Mesenteric fat pad (tissue), 1 donor: ENCODE data around the gene NHLRC3. TPM values are rescaled to one million over a fixed set of nuclear protein-coding genes. Genes with fewer than 3 reads are reported as not detected.
"Not testable (repeated sequence)": the region's sequence is repeated elsewhere in the genome, so short reads cannot be mapped to it uniquely, and the experiment has no call there.

ENCODE experiments used
- DNase-seq: peaks from one replicate; pipeline ENCODE4 v3.0.0-alpha.2; 2020; ENCODE audit warnings: low spot score
- total RNA-seq: library from RNA; stranded (reverse); fragmentation: NEBNext Ultra II Directional; extraction: Animal tissue kit (Norgen Biotek cat#: 25700); gene quantifications from one replicate; pipeline ENCODE4 v1.2.1, GENCODE V29; 2021
- donor health status: DM: yes; HTN: yes; CAD: no.

NHLRC3 gene
- total RNA-seq, 1 donor from 2014 or later, result 27.5 TPM

DNA sequence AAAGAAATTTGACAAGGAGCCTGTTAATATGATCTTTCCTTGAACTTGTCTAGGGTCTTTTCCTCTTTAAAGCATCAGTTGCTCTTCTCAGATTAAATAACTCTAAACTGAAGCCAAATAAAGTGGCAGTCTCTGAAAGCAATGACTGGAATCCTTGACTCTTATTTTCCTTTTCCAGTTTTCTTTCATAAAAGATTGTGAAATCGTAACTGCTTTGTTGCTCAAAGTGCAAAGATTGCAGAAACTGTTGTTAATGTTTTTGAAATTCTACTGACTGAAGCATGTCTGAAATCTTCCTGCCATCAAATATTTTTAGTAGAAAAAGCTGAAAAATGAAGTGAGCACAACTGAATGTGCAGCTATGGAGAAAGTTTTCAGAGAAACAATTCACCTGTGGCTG is 1.9 kb downstream of the NHLRC3 start:
- DNase-seq, result no peak

DNA sequence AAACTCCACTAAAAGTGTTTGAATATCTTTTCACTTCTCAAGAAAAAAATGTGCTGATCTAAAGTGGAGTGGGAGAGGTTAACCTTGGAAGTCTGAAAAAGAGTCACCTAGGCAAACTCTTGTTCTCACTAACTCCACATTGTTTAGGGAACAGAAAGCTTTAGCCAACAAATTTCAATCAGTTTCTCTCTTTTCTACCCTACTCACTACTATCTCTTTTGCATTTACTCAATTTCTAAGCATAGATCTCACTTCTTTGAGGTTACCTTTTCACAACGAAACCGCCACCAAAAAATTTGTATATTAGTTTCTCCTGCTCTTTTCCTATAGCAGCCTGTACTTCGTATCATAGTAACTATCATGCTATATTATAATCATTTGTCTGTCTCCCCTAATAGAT is 6.3 kb downstream of the NHLRC3 start:
- DNase-seq, result no peak

DNA sequence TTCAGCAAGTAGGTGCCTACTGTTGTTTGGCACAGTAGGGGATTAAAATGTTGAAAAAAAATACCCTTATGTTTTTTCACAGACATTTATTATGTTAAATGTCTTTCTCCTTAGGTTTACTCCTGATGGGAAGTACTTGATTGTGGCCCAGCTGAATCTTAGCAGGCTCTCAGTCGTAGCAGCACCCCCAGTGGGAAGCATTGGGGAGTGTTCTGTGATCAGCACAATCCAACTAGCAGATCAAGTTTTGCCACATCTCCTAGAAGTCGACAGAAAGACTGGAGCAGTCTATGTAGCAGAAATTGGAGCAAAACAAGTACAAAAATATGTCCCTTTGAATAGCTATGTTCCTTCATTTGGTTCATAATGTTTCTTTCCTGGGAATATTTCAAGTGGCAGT is 9.3 kb downstream of the NHLRC3 start:
- no peak for DNase-seq

DNA sequence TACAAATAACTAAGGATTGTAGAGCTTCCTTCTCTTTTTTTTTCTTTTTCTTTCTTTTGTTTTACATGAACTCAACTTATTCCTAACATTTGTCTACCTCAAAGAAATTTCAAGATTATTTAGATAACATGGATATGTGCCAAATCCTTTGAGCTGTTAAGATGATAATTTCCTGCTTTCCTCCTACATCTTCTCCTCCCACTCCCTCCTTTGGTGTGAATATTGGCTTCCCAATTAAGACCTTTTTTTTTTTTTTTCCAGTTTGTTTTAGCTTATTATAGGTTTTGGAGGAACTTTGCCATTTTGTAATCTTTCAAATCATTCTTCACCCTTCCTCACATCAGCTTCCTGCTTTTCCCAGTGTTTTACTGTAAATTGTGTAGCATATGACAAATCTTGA is 10.6 kb downstream of the NHLRC3 start:
- DNase-seq, result no peak

DNA sequence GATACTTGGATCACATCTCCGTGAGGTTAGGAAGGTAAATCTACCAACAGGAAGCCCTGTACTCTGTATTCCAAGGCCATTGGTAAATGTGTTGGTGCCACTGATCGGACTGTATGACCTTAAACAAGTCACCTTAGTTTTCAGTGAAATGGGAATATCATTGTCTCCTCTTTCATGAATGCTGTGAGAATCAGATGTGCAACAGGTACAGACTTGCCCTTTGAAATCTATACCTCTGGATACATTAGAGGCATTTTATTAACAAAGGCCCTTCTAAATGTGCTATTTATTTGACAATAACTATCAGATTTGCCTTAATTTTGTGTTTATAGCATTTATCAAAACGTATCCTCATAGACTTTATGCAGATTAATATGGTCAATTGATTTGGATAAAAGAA is 11.0 kb downstream of the NHLRC3 start:
- DNase-seq, result no peak

DNA sequence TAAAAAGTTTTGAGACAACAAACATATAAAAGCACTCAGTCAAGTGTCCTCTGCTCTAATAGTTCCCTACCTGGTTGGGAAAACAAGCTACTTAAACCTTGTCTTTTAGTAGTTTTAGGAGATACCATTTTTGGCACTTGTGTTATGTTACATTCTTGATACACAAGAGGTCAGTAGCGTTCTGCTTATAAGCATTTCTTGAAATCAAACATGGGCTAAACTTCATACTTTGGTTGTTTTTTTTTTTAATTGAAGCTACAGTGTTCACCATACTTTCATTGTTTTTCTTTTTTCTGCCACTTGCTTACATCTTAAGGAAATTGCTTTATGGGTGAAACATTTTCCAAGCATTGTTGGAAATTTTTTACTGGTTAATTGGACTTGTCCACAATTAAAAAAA is 12.9 kb downstream of the NHLRC3 start:
- DNase-seq, result no peak

DNA sequence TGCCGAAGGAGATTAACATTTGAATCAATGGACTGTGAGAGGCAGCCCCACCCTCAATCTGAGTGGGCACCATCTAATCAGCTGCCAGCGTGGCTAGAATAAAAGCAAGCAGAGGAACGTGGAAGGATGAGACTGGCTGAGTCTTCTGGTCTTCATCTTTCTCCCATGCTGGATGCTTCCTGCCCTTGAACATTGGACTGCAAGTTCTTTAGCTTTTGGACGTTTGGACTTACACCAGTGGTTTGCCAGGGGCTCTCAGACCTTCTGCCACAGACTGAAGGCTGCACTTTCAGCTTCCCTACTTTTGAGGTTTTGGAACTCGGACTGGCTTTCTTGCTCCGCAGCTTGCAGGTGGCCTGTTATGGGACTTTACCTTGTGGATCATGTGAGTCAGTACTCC is 14.7 kb downstream of the NHLRC3 start:
- no peak for DNase-seq

DNA sequence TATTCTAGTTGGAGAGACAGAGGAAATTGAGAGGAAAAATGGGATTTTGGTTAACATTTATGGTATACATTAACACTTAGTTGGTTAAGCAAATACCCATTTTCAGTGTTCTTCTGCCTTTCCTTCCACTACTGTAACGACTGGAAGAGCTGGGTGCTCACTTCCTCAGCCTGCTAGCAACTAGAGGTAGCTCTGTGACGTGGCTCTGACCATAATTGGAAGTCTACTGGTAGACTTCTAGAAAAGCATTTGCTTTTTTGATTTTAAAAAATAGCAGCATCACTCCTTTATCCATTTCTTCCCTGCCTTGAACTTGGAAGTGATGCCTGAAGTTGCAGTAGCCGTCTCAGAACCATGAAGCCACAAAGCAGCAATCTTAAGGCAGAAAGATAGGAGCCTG is 15.9 kb downstream of the NHLRC3 start:
- no peak for DNase-seq

DNA sequence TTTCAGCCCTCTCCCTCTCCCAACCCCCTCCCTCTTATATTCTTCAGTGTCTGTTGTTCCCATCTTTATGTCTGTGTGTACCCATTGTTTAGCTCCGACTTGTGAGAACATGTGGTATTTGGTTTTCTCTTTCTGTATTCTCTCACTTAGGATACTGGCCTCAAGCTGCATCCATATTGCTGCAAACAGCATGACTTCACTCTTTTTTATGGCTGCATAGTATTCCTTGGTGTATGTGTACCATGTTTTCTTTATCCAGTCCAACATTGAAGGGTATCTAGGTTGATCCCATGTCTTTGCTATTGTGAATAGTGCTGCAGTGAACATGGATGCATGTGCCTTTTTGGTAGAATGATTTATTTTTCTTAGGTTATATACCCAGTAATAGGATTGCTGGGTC is 17.8 kb downstream of the NHLRC3 start:
- DNase-seq, result no peak

DNA sequence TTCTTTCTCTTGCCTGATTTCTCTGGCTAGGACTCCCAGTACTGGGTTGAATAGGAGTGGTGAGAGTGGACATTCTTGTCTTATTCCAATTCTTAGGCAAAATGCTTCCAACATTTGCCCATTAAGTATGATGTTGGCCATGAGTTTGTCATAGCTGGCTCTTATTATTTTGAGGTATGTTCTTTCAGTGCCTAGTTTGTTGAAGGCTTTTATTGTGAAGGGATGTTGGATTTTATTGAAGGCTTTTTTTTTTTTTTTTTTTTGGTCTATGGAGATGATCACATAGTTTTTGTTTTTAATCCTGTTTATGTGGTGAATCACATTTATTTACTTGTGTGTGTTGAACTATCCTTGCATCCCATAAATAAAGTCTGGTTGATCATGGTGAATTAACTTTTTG is 19.8 kb downstream of the NHLRC3 start:
- DNase-seq, result no peak

DNA sequence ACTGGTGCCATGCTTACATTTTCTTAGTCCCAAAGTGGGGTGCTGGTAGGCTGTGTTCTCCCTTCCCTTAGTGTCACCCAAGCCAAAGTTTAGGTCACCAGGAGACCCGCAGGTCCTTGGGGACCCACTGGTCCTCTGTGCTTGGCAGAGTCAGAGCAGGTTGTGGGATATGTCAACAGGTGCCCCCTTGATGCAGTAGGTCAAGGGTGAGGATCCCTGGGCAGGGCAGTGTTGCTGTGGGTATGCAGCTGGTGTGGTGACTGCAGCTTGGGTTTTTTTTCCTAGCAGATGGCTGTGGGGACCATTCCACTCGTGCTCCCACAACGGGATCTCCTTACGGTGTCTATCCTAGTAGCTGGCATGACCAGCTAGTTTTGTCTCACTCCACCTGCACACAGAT is 23.7 kb downstream of the NHLRC3 start:
- no peak for DNase-seq

DNA sequence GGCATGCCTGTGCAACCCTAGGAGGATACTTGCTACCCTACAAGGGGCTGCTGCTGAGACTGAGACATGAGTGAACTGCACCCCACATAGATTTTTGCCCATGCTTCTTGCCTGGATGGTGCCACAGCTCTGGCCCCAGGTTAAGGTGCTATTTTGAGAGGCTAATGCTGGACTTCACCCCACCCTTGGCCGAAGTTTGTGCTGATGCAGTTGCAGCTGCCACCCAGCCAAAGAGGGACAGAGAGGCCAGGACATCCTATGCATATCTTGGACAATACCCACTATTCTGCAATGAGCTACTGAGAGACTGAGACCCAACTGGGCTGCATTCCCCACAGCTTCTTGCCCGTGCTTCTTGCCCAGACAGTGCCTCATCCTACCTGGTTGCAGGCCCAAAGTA is 34.6 kb downstream of the NHLRC3 start:
- no peak for DNase-seq

DNA sequence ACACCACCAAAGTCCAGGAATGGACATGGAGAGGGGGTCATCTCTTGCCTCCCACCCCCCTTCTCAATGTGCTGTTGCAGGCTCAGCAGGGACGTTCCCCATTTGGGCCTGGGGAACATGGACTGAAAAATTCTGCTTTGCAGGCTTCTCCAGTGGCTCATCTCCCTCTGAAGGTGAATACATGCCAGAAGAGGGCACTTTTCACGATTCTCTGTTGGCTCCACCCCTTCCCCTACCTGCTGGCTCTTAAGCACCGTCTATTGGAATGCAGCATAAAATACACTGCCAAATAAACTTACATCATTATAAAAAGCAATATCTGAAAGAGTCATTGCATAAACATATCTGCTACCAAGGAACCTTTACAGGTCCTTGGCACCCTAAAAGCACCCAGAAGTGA is 35.7 kb downstream of the NHLRC3 start:
- no peak for DNase-seq

DNA sequence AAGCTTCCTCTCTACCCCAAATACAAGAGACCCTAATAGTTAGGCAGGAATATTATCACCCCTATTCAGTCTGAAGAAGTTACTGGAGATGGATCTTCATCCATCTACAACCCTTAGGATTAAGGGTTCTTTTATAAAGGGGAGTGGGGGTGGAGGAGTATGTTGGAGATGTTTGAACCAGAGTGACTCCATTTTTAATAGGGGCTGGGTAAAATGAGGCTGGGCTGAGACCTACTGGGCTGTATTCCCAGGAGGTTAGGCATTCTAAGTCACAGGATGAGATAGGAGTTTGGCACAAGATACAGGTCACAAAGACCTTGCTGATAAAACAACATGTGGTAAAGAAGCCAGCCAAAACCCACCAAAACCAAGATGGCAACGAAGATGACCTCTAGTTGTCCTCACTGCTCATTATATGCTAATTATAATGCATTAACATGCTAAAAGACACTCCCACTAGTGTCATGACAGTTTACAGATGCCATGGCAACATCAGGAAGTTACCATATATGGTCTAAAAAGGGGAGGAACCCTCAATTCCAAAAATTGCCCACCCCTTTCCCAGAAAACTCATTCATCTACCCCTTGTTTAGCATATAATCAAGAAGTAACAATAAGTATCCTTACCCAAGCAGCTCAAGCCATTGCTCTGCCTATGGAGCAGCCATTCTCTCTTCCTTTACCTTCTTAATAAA is 48.1 kb downstream of the NHLRC3 start:
- DNase-seq, result not testable (repeated sequence)

DNA sequence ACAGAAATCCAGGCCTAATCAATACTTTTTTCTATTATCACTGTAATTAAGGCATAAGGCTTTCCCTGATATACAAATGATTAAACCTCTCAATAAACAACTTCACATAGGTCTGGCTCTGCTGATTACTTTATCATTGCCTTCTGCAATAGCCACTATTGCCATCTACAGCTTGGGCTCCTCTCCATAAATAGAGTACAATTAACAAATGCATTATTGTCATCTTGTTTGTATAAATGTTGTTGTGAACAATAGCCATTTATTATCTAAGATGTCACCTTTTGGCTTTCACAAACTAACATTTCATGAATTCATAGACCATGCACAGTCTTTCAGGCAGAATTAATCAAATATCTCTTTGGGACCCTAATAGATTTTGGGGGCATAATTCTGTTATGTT is 53.3 kb downstream of the NHLRC3 start:
- no peak for DNase-seq

DNA sequence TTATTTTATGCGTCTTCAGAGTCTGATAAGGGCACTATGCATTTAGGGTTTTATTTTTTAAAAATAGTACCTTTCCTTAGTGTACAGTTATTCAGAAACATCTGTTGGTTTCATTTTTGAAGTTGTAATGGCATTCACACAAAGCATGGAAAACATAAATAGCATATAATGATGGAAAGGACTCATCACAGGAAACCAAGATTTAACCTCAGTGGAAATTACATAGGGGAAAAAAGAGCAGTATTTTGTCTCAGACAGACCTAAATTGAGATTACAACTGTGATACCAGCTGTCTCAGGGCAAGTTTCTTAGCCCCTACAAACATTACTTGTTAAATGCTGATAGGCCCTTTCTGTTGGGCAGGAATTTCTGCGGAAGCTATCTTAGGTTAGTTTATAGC is 57.2 kb downstream of the NHLRC3 start:
- DNase-seq, result no peak

DNA sequence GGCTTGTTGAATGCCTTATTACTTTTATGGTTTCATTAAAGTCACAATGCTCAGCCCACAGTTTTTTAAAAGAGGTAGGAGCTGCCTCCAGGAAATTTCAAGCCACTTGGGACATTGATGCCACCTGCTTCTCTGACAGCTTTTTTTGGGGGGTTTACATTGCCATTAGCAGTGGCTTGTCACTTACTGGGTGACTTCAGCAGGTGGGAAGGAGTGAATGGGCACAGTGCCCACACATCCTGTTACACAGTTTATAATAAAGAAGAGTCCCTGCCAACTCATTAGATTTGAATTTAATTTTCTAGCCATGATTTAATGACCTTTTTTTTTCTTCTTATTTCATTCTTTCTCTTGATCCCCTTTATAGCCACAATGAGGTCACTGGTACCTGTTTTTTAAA is 61.0 kb downstream of the NHLRC3 start:
- no peak for DNase-seq

Other genes with a start within 250 kb of the NHLRC3 start
- gene STOML3, start 47.6 kb upstream of the NHLRC3 start, total RNA-seq, result not detected
- gene PROSER1, start 367 bp upstream of the NHLRC3 start, total RNA-seq, result 21.0 TPM